GM12878 (cell line): ENCODE data around the gene LETM1. TPM values are rescaled to one million over a fixed set of nuclear protein-coding genes. Genes with fewer than 3 reads are reported as not detected.
"Not testable (repeated sequence)": the region's sequence is repeated elsewhere in the genome, so short reads cannot be mapped to it uniquely, and the experiment has no call there.

ENCODE experiments used
- ATAC-seq: fragments of 200-7000 bp; cut with Tn5 transposase; 3 replicates; pipeline ENCODE4 v1.9.1; 2020; ENCODE audit warnings: mild to moderate bottlenecking, moderate library complexity
- BruUV-seq: library from RNA; stranded (reverse); fragments of 400-500 nt; replicated peaks from 2 replicates; lab custom pipeline; 2021; lab: Mats Ljungman, UMichigan
- CTCF ChIA-PET: fragments of 300-600 bp; sonication (Branson Sonifier 250); formaldehyde crosslinking; extraction: SDS; loops from one replicate; lab custom pipeline; 2021; ENCODE audit warnings: inconsistent platforms; lab: Yijun Ruan, JAX
- POLR2A ChIA-PET: fragments of 350-600 bp; formaldehyde crosslinking; extraction: SDS; loops from one replicate; lab custom pipeline; 2021; ENCODE audit warnings: inconsistent platforms; lab: Charles Lee
- RAD21 ChIA-PET: fragments of 300-600 bp; sonication (Branson Sonifier 250); formaldehyde crosslinking; loops from one replicate; lab custom pipeline; 2023; ENCODE audit warnings: antibody characterized with exemption; ENCODE audit not compliant: unreplicated experiment; lab: Charles Lee
- SMC1A ChIA-PET: fragments of 300-600 bp; sonication (Branson Sonifier 250); formaldehyde crosslinking; loops from one replicate; lab custom pipeline; 2023; ENCODE audit not compliant: unreplicated experiment, uncharacterized antibody; lab: Charles Lee
- DNase-seq: peaks from one replicate; pipeline ENCODE4 v3.0.0-alpha.2; 2011; ENCODE audit warnings: low read depth, low spot score
- FAIRE-seq: peaks from 3 replicates; lab custom pipeline; 2011; peaks lifted over from hg19 to GRCh38; lab: Jason Lieb, UNC
- H2AFZ ChIP-seq: 2 replicates; pipeline ENCODE4 v1.6.0; 2011; ENCODE audit warnings: low read depth, low read length, control low read depth; ENCODE audit not compliant: control insufficient read depth
- H3K27ac ChIP-seq: 2 replicates; pipeline ENCODE4 v1.5.1; 2011; ENCODE audit warnings: control low read depth; ENCODE audit not compliant: control insufficient read depth, insufficient read depth
- H3K27me3 ChIP-seq, 2 experiments: replicated peaks in 1 of 2; 2 replicates each; pipeline versions ENCODE4 v1.6.0 to v1.6.1; 2011; ENCODE audit warnings: low read length in 1 of 2; ENCODE audit not compliant: control insufficient read depth in 2 of 2, insufficient read depth in 2 of 2
- H3K36me3 ChIP-seq, 2 experiments: 2 replicates each; pipeline ENCODE4 v1.5.1; 2011; ENCODE audit warnings: low read length in 1 of 2; ENCODE audit not compliant: control insufficient read depth in 2 of 2, insufficient read depth in 2 of 2
- H3K4me1 ChIP-seq: 2 replicates; pipeline ENCODE4 v1.6.1; 2011; ENCODE audit warnings: mild to moderate bottlenecking, low read length, moderate library complexity, mixed read lengths; ENCODE audit not compliant: control insufficient read depth, insufficient read depth
- H3K4me2 ChIP-seq: 2 replicates; pipeline ENCODE4 v1.6.0; 2011; ENCODE audit warnings: control low read depth; ENCODE audit not compliant: control insufficient read depth, insufficient read depth
- H3K4me3 ChIP-seq: fragments of 200-600 bp; sonication (generic); 2 replicates; pipeline ENCODE4 v1.5.1; 2016
- H3K79me2 ChIP-seq: 2 replicates; pipeline ENCODE4 v1.6.0; 2011; ENCODE audit warnings: low read length; ENCODE audit not compliant: control insufficient read depth, insufficient read depth
- H3K9ac ChIP-seq: 2 replicates; pipeline ENCODE4 v1.8.0; 2011; ENCODE audit warnings: low read length, control low read depth, mixed read lengths; ENCODE audit not compliant: control insufficient read depth, insufficient read depth
- H3K9me3 ChIP-seq: replicated peaks from 3 replicates; pipeline ENCODE4 v1.5.1; 2011; ENCODE audit warnings: mild to moderate bottlenecking, low read length; ENCODE audit not compliant: control insufficient read depth, insufficient read depth
- H4K20me1 ChIP-seq: 2 replicates; pipeline ENCODE4 v1.6.0; 2011; ENCODE audit not compliant: control insufficient read depth, insufficient read depth
- WGBS: methylation state at CpG from one replicate; pipeline ENCODE4 v1.1.6; 2016; ENCODE audit warnings: low lambda C conversion rate; ENCODE audit not compliant: insufficient replicate concordance, insufficient coverage; ENCODE audit errors: missing lambda C conversion rate; 5-methylcytosine and 5-hydroxymethylcytosine counted together
- in situ Hi-C: fragments of 300-500 bp; cut with MboI; formaldehyde crosslinking; loops from 9 replicates; pipeline ENCODE4 v1.14.3; 2018; ENCODE audit warnings: mixed read lengths
- intact Hi-C: fragments of 100-400 bp; cut with micrococcal nuclease; formaldehyde crosslinking; loops from one replicate; pipeline ENCODE4 v1.14.2; 2022; ENCODE audit not compliant: unreplicated experiment
- polyA plus RNA-seq, 11 experiments: library from polyadenylated mRNA; depleted of rRNA in 4 of 11; unstranded in 6 of 11; stranded (reverse) in 5 of 11; fragments of >200 nt; fragmentation: Nextera tagmentation in 4 of 11; fragmentation: Illumina TruSeq in 1 of 11; extraction: Ambion mirVana in 4 of 11; extraction: Trizol in 1 of 11; gene quantifications; 1 replicate in 1 of 11; 2 replicates in 10 of 11; pipeline versions ENCODE4 v1.2.1 to v1.2.3, GENCODE V29; 2011 to 2016; ENCODE audit warnings: inconsistent platforms in 2 of 11, missing spikeins in 2 of 11, low read depth in 1 of 11
- total RNA-seq, 4 experiments: library from RNA; depleted of rRNA in 3 of 4; stranded (reverse); fragments of >200 nt in 3 of 4; fragmentation: Illumina TruSeq in 1 of 4; extraction: Trizol in 1 of 4; gene quantifications; 2 replicates each; pipeline versions ENCODE4 v1.2.1 to v1.2.3, GENCODE V29; 2013 to 2021
- TF ChIP-seq, protein P1 (sequence below): fragments of 450-650 bp; formaldehyde crosslinking; IDR thresholded peaks from 2 replicates; pipeline ENCODE4 v1.4.0; 2022; ENCODE audit warnings: mild to moderate bottlenecking, moderate library complexity

The LETM1 gene
- total and polyA plus RNA-seq, 10 of the 15 experiments (the other 5 are each of a cell fraction or from before 2014, with no cell fraction given) = 2.6 to 65.2 (median 30.2) TPM

- TF ChIP-seq, protein P1, sequence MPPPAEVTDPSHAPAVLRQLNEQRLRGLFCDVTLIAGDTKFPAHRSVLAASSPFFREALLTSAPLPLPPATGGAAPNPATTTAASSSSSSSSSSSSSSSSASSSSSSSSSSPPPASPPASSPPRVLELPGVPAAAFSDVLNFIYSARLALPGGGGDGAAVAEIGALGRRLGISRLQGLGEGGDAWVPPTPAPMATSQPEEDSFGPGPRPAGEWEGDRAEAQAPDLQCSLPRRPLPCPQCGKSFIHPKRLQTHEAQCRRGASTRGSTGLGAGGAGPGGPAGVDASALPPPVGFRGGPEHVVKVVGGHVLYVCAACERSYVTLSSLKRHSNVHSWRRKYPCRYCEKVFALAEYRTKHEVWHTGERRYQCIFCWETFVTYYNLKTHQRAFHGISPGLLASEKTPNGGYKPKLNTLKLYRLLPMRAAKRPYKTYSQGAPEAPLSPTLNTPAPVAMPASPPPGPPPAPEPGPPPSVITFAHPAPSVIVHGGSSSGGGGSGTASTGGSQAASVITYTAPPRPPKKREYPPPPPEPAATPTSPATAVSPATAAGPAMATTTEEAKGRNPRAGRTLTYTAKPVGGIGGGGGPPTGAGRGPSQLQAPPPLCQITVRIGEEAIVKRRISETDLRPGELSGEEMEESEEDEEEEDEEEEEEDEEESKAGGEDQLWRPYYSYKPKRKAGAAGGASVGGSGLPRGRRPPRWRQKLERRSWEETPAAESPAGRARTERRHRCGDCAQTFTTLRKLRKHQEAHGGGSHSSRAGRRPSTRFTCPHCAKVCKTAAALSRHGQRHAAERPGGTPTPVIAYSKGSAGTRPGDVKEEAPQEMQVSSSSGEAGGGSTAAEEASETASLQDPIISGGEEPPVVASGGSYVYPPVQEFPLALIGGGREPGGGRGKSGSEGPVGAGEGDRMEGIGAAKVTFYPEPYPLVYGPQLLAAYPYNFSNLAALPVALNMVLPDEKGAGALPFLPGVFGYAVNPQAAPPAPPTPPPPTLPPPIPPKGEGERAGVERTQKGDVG (CRISPR knock-in tag) = no peak
Observed at GRCh38 chr4:1836650-1837049, 19.3 kb downstream of the LETM1 start (continued).

DNA sequence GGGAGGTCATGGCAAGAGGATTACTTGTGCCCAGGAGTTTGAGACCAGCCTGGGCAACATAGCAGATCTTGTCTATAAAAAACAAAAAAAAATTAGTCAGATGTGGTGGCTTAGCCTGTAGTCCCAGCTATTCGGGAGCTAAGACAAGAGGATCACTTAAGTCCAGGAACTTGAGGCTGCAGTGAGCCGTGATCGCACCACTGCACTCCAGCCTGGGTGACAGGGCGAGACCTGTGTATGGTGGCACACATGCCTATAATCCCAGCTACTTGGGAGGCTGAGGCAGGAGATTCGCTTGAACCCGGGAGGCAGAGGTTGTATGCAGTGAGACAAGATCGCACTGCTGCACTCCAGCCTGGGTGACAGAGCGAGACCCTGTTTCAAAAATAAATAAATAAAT, 20.1 kb downstream of the LETM1 start:
- POLR2A ChIA-PET, in situ Hi-C loops, BruUV-seq, ATAC-seq, H2AFZ ChIP-seq, H3K27me3 ChIP-seq, SMC1A ChIA-PET, DNase-seq, H3K27ac ChIP-seq, intact Hi-C loops, H3K4me3 ChIP-seq, H4K20me1 ChIP-seq, H3K79me2 ChIP-seq, H3K9ac ChIP-seq, FAIRE-seq, H3K4me2 ChIP-seq, H3K9me3 ChIP-seq: not testable (repeated sequence)
- ChIA-PET RAD21 (interaction anchor here (0.7 kb wide), 1 partner anchor 62 kb away, joined by 3 read pairs; no protein-coding TSS in a partner anchor), CTCF (interaction anchor here (0.9 kb wide), 1 partner anchor 60 kb away, joined by 3 read pairs; no protein-coding TSS in a partner anchor)
- WGBS = 99% methylated on average over 8 of the region's 8 CpGs
- Histone ChIP-seq H3K4me1 (peaks cover 28% of the 10 kb centered on the region), H3K36me3 (peaks cover 22 to 32% of the 10 kb centered on the region in 2 experiments)
